Neural cell (in vitro differentiated cells): ENCODE data around the gene RDH13. TPM values are rescaled to one million over a fixed set of nuclear protein-coding genes. Genes with fewer than 3 reads are reported as not detected.
"Not testable (repeated sequence)": the region's sequence is repeated elsewhere in the genome, so short reads cannot be mapped to it uniquely, and the experiment has no call there.

Source experiments
- H2AFZ ChIP-seq: fragments of 200-600, 300-800 bp; sonication (generic), shearing (Covaris generic); 2 replicates; pipeline ENCODE4 v1.6.0; 2014; ENCODE audit warnings: low read depth, mild to moderate bottlenecking, antibody characterized with exemption, low read length, moderate library complexity
- H3F3A ChIP-seq: fragments of 200-600 bp; shearing (Covaris generic); 2 replicates; pipeline ENCODE4 v1.6.1; 2016; ENCODE audit warnings: mild to moderate bottlenecking, moderate library complexity, mixed read lengths, antibody characterized with exemption, low read length; ENCODE audit not compliant: insufficient read depth, poor library complexity, severe bottlenecking
- H3K27ac ChIP-seq: fragments of 200-600, 300-800 bp; sonication (generic), shearing (Covaris generic); 2 replicates; pipeline ENCODE4 v1.5.1; 2014; ENCODE audit warnings: mild to moderate bottlenecking, low read length, moderate library complexity
- H3K27me3 ChIP-seq: fragments of 300-800, 200-600 bp; sonication (generic), shearing (Covaris generic); 2 replicates; pipeline ENCODE4 v1.6.0; 2014; ENCODE audit warnings: mild to moderate bottlenecking, low read depth, low read length, moderate library complexity; ENCODE audit not compliant: insufficient read depth
- H3K36me3 ChIP-seq: fragments of 300-800, 200-600 bp; sonication (generic), shearing (Covaris generic); 2 replicates; pipeline ENCODE4 v1.5.1; 2014; ENCODE audit warnings: mild to moderate bottlenecking, antibody characterized with exemption, low read length, moderate library complexity; ENCODE audit not compliant: insufficient read depth
- H3K4me2 ChIP-seq: fragments of 300-800, 200-600 bp; sonication (generic), shearing (Covaris generic); 2 replicates; pipeline ENCODE4 v1.6.0; 2014; ENCODE audit warnings: mild to moderate bottlenecking, low read length
- H3K4me3 ChIP-seq: fragments of 300-800, 200-600 bp; sonication (generic), shearing (Covaris generic); 2 replicates; pipeline ENCODE4 v1.5.1; 2014; ENCODE audit warnings: mild to moderate bottlenecking, low read length, moderate library complexity
- H3K79me2 ChIP-seq: fragments of 200-600 bp; shearing (Covaris generic); replicated peaks from 2 replicates; pipeline ENCODE4 v1.6.0; 2014; ENCODE audit warnings: mild to moderate bottlenecking, low read length, moderate library complexity; ENCODE audit not compliant: insufficient read depth
- H3K9ac ChIP-seq: fragments of 300-800, 200-600 bp; sonication (generic), shearing (Covaris generic); 2 replicates; pipeline ENCODE4 v1.6.1; 2016; ENCODE audit warnings: mild to moderate bottlenecking, low read length, mixed read lengths
- H3K9me2 ChIP-seq: fragments of 200-600 bp; shearing (Covaris generic); 2 replicates; pipeline ENCODE4 v1.6.1; 2016; ENCODE audit warnings: mild to moderate bottlenecking, low read length, mixed read lengths; ENCODE audit not compliant: insufficient read depth
- H3K9me3 ChIP-seq: fragments of 200-600, 300-800 bp; sonication (generic), shearing (Covaris generic); 2 replicates; pipeline ENCODE4 v1.6.1; 2016; ENCODE audit warnings: mild to moderate bottlenecking, mixed run types, low read length, moderate library complexity, mixed read lengths
- H4K20me1 ChIP-seq: fragments of 200-600 bp; shearing (Covaris generic); 2 replicates; pipeline ENCODE4 v1.6.1; 2016; ENCODE audit warnings: mild to moderate bottlenecking, mixed run types; ENCODE audit not compliant: insufficient read depth
- CTCF ChIP-seq: fragments of 450-650 bp; IDR thresholded peaks from 2 replicates; pipeline ENCODE4 v1.5.1; 2014; ENCODE audit warnings: antibody characterized with exemption, mild to moderate bottlenecking, moderate library complexity; ENCODE audit not compliant: poor library complexity, severe bottlenecking
- EZH2 ChIP-seq: fragments of 200-600, 300-800 bp; shearing (Covaris generic), sonication (generic); IDR thresholded peaks from 2 replicates; pipeline ENCODE4 v1.6.1; 2014; ENCODE audit warnings: antibody characterized with exemption, low read length, borderline replicate concordance, mild to moderate bottlenecking; ENCODE audit not compliant: insufficient read depth, poor library complexity, severe bottlenecking
- MXI1 ChIP-seq: fragments of 450-650 bp; conservative IDR thresholded peaks from 2 replicates; pipeline ENCODE4 v1.6.1; 2014; ENCODE audit warnings: antibody characterized with exemption, mild to moderate bottlenecking; ENCODE audit not compliant: poor library complexity, severe bottlenecking
- POLR2AphosphoS5 ChIP-seq: IDR thresholded peaks from 2 replicates; pipeline ENCODE4 v1.6.1; 2012
- SMC3 ChIP-seq: fragments of 450-650 bp; conservative IDR thresholded peaks from 2 replicates; pipeline ENCODE4 v1.6.1; 2014; ENCODE audit warnings: antibody characterized with exemption, mild to moderate bottlenecking, moderate library complexity; ENCODE audit not compliant: poor library complexity
- TAF1 ChIP-seq: IDR thresholded peaks from 2 replicates; pipeline ENCODE4 v1.6.1; 2012; ENCODE audit warnings: low read depth
- polyA plus RNA-seq: library from polyadenylated mRNA; depleted of rRNA; stranded (reverse); fragments of >200 nt; gene quantifications from 2 replicates; pipeline ENCODE4 v1.2.3, GENCODE V29; 2014

The RDH13 gene
- polyA plus RNA-seq, 1 donor from 2014 or later, result 9.8 TPM

GRCh38 chr19:55066107-55066709, 3.3 kb upstream of the RDH13 start:
- H3K4me3 ChIP-seq, result no peak overlapping the region
- H3K27ac ChIP-seq, result no peak overlapping the region
- H3K9me3 ChIP-seq, result no peaks in the 10 kb centered on the region
- TF ChIP-seq CTCF (no peak), POLR2AphosphoS5 (no peak), EZH2 (no peak), MXI1 (no peak), TAF1 (no peak)
- no peaks in the 10 kb centered on the region for H3K36me3 ChIP-seq
- H4K20me1 ChIP-seq, result no peaks in the 10 kb centered on the region
- no peak overlapping the region for H3K4me2 ChIP-seq
- H2AFZ ChIP-seq, result no peak overlapping the region
- H3F3A ChIP-seq, result no peaks in the 10 kb centered on the region
- no peaks in the 10 kb centered on the region for H3K79me2 ChIP-seq
- no peaks in the 10 kb centered on the region for H3K9me2 ChIP-seq
- peaks cover 54% of the 10 kb centered on the region for H3K27me3 ChIP-seq
- no peak overlapping the region for H3K9ac ChIP-seq

GRCh38 chr19:55065516-55065915, 2.6 kb upstream of the RDH13 start:
- not testable (repeated sequence) for H3K27ac ChIP-seq, H3K4me2 ChIP-seq, H3K9me2 ChIP-seq, H3K4me3 ChIP-seq, H3K9me3 ChIP-seq, H3K36me3 ChIP-seq, H2AFZ ChIP-seq, H3K9ac ChIP-seq, H3K79me2 ChIP-seq, H3F3A ChIP-seq, H4K20me1 ChIP-seq
- peaks cover 47% of the 10 kb centered on the region for H3K27me3 ChIP-seq

GRCh38 chr19:55063492-55063843, 520 bp upstream of the RDH13 start:
- H3K4me3 ChIP-seq, result peak overlapping the region; percentile 93
- no peaks in the 10 kb centered on the region for H3K79me2 ChIP-seq
- H3K27me3 ChIP-seq, result peaks cover 30% of the 10 kb centered on the region
- peak overlapping the region; percentile 10 for H3K9ac ChIP-seq
- no peaks in the 10 kb centered on the region for H3K36me3 ChIP-seq
- no peaks in the 10 kb centered on the region for H3F3A ChIP-seq
- no peaks in the 10 kb centered on the region for H4K20me1 ChIP-seq
- no peak overlapping the region for H2AFZ ChIP-seq
- no peak overlapping the region for H3K4me2 ChIP-seq
- no peaks in the 10 kb centered on the region for H3K9me3 ChIP-seq
- H3K9me2 ChIP-seq, result no peaks in the 10 kb centered on the region
- no peak for TF ChIP-seq SMC3
- H3K27ac ChIP-seq, result peak overlapping the region; percentile 24

- H3K9me2 ChIP-seq, H3K27ac ChIP-seq, H4K20me1 ChIP-seq, H3F3A ChIP-seq, H3K79me2 ChIP-seq, H3K9ac ChIP-seq, H2AFZ ChIP-seq, H3K9me3 ChIP-seq, H3K4me3 ChIP-seq, H3K36me3 ChIP-seq, H3K27me3 ChIP-seq, H3K4me2 ChIP-seq: not testable (repeated sequence)
Observed at GRCh38 chr19:55060287-55060686, 2.7 kb downstream of the RDH13 start.
